ENCODE results near the gene IRF5.
"Not testable (repeated sequence)": the region's sequence is repeated elsewhere in the genome, so short reads cannot be mapped to it uniquely, and the experiment has no call there.

The IRF5 gene

DNA sequence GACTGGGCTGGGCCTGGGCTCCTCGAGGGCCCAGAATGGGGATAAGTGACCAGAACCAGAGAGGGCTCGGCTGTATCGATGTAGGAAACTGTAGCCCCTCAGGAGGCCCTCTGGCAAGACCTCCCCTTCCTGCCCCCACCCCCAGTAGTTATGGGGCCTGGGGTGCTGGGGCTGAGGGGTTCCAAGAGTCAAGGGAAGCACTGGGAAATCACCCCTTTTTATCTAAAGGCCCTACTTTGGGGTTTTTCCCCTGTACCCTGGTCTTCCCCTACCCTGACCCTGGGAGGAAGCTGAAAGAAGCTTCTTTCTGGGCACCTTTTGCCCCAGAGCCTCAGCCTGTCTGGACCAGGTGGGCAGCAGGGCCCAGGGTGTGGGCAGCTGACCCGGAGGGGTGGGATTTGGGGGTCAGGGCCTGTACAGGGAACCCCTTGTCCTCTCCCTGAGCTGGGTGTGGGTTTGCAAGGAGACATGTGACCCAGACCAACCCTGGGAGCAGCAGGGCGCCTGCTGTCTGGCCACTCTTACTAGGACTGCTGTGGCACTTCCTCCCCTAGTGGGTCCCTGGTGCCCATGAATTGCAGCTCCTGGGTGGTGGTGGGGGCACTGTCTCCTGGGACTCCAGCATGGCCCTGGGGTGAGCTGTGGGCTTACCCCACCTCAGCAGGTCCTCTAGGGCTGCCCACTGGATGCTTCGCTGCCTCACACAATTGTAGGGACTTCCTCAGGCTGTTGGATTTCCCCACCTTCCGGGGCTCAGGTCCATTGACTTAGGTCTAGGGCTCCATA lies 1.5 kb downstream of the IRF5 start:
- Histone ChIP-seq H3K9ac (ENCODE audit: low read depth, low read length) (no peak overlapping the region), H3K27me3 (ENCODE audit: control insufficient read depth, insufficient read depth, low read length) (peaks cover 52% of the 10 kb centered on the region), H3K4me3 (ENCODE audit: low read depth, low read length) (no peak overlapping the region), H3K4me1 (ENCODE audit: control insufficient read depth, insufficient read depth, low read length) (no peaks in the 10 kb centered on the region), H3K9me3 (ENCODE audit: control insufficient read depth, insufficient read depth, low read length) (no peaks in the 10 kb centered on the region), H3K36me3 (ENCODE audit: control insufficient read depth, insufficient read depth, low read length) (no peaks in the 10 kb centered on the region)

DNA sequence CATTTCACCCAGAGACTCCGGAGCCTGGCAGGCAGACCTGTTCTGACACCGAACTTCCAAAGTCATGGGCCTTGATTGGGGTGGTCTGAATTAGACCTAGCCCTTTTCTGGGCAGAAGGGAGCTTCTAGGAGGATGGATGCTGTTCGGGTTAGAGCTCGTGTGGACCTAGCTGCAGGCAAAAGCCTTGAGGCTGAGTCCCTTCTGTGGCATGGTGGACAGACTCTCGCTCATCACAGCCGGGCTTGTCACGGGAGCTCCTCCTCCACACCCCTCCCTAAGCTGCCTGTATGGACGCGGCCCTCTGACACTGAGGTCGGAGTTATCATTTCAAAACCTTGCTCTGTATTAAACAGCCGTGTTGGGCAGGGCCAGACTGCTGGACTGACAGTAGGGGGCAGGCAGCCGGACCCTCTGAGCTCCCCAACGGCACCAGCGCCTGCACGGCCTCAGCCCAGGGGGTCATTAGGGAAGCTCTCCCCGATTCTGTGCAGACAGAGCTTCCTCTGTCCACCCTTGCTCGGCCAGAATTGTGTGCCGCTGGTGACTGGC lies 2.2 kb downstream of the IRF5 start:
- Histone ChIP-seq H3K9me3 (ENCODE audit: control insufficient read depth, insufficient read depth, low read length) (no peaks in the 10 kb centered on the region), H3K4me3 (ENCODE audit: low read depth, low read length) (no peak overlapping the region), H3K27me3 (ENCODE audit: control insufficient read depth, insufficient read depth, low read length) (peaks cover 49% of the 10 kb centered on the region), H3K9ac (ENCODE audit: low read depth, low read length) (no peak overlapping the region), H3K4me1 (ENCODE audit: control insufficient read depth, insufficient read depth, low read length) (no peaks in the 10 kb centered on the region), H3K36me3 (ENCODE audit: control insufficient read depth, insufficient read depth, low read length) (no peaks in the 10 kb centered on the region)

DNA sequence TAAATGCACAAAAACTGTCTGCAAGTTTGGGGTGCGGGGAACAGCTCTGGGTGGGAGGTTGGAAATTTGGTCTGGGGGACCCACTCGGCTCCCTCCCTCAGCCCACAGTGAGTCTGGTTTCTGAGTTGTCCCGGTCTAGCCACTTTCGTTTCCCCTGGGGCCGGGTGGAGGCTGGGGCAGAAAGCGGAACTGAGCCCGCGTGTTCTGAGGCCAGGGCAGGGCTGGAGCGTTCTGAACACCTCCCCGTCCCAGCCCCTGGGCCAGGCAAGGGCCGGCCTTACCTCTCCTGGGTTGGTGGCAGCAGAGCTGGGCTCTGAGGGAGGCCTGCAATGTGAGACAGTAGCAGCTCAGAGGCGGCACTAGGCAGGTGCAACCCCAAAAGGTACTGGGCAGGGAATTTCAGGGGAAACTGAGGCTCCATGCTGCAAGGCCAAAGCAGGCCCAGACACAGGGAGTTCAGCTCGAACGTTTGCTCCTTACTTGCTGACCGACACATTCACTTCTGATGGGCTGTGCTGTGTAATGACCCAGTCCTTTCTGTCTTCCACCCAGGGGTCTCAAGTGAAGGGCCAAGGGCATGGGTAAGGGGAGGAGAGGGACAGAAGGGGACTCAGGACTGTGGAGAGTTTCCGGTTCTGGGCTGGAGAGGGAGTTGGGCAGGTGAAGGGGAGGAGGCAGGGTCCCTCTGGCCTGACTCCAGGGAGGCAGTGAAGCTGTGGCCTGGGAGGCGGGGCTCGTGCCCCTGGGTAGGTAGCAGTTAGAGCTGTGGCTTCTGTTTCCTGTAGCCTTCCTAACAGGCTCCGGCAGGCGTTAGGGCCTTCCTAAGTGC lies 3.0 kb downstream of the IRF5 start:
- Histone ChIP-seq H3K9me3 (ENCODE audit: control insufficient read depth, insufficient read depth, low read length) (no peaks in the 10 kb centered on the region), H3K27me3 (ENCODE audit: control insufficient read depth, insufficient read depth, low read length) (peaks cover 43% of the 10 kb centered on the region), H3K9ac (ENCODE audit: low read depth, low read length) (no peak overlapping the region), H3K4me3 (ENCODE audit: low read depth, low read length) (no peak overlapping the region), H3K4me1 (ENCODE audit: control insufficient read depth, insufficient read depth, low read length) (no peaks in the 10 kb centered on the region), H3K36me3 (ENCODE audit: control insufficient read depth, insufficient read depth, low read length) (no peaks in the 10 kb centered on the region)

DNA sequence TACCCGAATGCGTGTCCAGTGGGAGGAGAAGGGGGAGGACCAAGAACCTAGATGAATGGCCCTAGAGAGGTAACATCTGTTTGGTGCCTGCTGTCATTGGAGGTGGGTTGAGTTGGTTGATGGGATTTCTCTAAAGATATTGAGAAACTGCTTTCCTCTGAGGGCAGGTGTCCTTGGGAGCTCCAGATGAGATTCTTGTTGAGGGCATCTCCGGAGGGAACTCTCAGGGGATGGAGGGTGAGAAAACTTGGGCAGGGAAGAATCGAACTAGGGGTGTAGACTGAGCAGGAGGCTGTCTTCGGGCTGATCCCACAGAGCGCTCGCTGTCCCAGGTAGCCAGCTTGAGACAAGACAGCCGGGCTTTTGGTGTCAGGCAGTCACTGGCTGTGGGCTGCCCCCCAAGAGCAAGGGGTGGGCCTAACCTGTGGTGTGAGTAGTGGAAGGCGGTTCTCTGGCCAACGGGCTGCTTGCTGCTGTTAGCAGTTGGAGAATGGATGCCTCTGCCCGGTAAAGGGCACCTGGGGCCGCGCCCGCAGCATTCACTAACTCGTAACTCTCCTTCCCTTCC lies 3.7 kb downstream of the IRF5 start:
- Histone ChIP-seq H3K4me1 (ENCODE audit: control insufficient read depth, insufficient read depth, low read length) (no peaks in the 10 kb centered on the region), H3K36me3 (ENCODE audit: control insufficient read depth, insufficient read depth, low read length) (no peaks in the 10 kb centered on the region), H3K4me3 (ENCODE audit: low read depth, low read length) (no peak overlapping the region), H3K9me3 (ENCODE audit: control insufficient read depth, insufficient read depth, low read length) (no peaks in the 10 kb centered on the region), H3K9ac (ENCODE audit: low read depth, low read length) (no peak overlapping the region), H3K27me3 (ENCODE audit: control insufficient read depth, insufficient read depth, low read length) (peaks cover 39% of the 10 kb centered on the region)

DNA sequence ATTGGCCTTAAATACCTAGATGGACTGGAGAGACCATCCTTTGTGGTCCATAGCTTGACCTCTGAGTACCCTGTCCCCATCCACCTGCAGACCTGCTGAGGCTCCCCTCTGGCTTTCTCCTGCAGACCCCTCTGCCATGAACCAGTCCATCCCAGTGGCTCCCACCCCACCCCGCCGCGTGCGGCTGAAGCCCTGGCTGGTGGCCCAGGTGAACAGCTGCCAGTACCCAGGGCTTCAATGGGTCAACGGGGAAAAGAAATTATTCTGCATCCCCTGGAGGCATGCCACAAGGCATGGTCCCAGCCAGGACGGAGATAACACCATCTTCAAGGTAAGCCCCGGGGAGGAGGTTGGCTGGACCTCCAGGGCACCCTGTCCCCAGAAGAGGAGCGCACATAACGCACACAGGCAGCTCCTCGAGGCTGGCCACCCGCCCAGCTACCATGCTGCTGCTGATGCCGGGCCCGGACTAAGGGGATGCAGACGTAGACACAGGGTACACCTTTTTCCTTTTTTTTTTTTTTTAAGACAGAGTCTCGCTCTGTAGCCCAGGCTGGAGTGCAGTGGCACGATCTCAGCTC lies 4.3 kb downstream of the IRF5 start:
- no peaks in the 10 kb centered on the region for H3K36me3 ChIP-seq (ENCODE audit: control insufficient read depth, insufficient read depth, low read length)
- H3K9ac ChIP-seq (ENCODE audit: low read depth, low read length) = no peak overlapping the region
- H3K27me3 ChIP-seq (ENCODE audit: control insufficient read depth, insufficient read depth, low read length) = peaks cover 33% of the 10 kb centered on the region
- H3K4me1 ChIP-seq (ENCODE audit: control insufficient read depth, insufficient read depth, low read length) = no peaks in the 10 kb centered on the region
- no peak overlapping the region for H3K4me3 ChIP-seq (ENCODE audit: low read depth, low read length)
- no peaks in the 10 kb centered on the region for H3K9me3 ChIP-seq (ENCODE audit: control insufficient read depth, insufficient read depth, low read length)

DNA sequence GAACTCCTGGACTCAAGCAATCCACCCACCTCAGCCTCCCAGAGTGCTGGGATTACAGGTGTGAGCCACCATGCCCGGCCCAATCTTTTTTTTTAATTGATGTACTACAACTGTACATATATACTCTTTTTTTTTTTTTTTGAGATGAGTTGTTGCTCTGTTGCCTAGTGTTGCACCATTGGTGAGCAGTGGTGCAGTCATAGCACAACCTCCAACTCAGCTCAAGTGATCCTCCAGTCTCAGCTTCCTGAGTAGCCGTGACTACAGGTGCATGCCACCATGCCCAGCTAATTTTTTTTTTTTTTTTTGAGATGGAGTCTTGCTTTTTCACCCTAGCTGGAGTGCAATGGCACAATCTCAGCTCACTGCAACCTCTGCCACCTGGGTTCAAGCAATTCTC lies 5.5 kb downstream of the IRF5 start:
- H3K9ac ChIP-seq (ENCODE audit: low read depth, low read length); H3K4me1 ChIP-seq (ENCODE audit: control insufficient read depth, insufficient read depth, low read length); H3K36me3 ChIP-seq (ENCODE audit: control insufficient read depth, insufficient read depth, low read length); H3K4me3 ChIP-seq (ENCODE audit: low read depth, low read length); H3K9me3 ChIP-seq (ENCODE audit: control insufficient read depth, insufficient read depth, low read length): not testable (repeated sequence)
- H3K27me3 ChIP-seq (ENCODE audit: control insufficient read depth, insufficient read depth, low read length) = peaks cover 26% of the 10 kb centered on the region

DNA sequence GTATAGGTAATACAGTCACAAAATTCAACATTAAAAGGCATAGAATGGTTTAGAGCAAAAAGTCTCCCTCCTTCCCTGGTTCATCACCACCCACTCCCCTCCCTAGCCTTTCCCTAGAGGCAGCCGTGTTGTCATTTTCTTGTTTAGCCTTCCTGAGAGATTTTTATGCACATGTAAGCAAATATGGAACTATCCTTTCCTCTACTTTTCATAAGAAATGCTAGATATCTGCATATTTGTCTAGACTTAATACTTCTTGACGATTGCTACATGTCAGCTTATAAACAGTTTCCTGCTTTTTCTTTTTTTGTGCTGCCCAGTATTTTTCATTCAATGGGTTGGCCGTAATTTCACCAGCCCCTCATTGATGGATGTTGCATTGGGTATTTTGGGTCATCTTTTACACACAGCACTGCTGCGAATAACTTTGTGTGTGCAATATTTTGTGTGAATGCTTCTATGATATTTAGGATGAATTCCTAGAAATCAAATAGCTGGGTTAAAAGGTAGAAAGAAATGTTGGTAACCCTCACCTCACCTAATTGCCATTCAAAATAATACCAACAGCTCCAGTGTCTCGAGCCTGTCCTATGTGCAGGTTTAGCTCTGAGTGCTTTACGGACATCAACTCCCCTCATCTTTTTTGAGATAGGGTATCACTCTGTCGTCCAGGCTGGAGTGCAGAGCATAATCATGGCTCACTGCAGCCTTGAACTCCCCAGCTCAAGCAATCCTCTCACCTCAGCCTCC lies 6.9 kb downstream of the IRF5 start:
- Histone ChIP-seq H3K27me3 (ENCODE audit: control insufficient read depth, insufficient read depth, low read length) (peaks cover 14% of the 10 kb centered on the region), H3K4me3 (ENCODE audit: low read depth, low read length) (no peak overlapping the region), H3K9me3 (ENCODE audit: control insufficient read depth, insufficient read depth, low read length) (no peaks in the 10 kb centered on the region), H3K4me1 (ENCODE audit: control insufficient read depth, insufficient read depth, low read length) (no peaks in the 10 kb centered on the region), H3K9ac (ENCODE audit: low read depth, low read length) (no peak overlapping the region), H3K36me3 (ENCODE audit: control insufficient read depth, insufficient read depth, low read length) (no peaks in the 10 kb centered on the region)

DNA sequence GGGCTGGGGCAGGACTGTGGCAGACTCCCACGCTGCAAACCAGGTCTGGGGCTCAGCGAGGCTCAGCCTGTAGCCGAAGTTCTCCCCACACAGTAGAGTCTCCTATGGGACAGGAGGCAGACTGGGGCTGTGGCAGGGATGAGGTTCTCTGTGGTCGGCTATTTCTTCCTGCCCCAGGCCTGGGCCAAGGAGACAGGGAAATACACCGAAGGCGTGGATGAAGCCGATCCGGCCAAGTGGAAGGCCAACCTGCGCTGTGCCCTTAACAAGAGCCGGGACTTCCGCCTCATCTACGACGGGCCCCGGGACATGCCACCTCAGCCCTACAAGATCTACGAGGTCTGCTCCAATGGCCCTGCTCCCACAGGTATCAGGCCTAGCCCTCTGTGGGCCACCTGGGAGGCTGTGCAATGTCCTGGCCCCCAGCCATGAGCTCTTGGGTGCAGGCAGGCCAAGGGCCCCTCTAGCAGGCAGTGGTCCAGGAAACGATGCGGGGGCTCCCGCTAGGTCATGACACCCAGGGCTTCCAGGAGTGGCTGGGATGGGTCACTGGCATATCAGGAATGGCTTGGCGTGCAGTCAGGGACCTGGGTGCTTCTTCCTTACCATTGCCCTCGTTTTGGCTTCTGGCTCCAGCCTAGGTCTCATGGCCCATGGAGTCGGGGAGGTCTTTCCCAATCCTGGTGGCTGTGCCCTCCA lies 8.1 kb downstream of the IRF5 start:
- no peak overlapping the region for H3K9ac ChIP-seq (ENCODE audit: low read depth, low read length)
- no peaks in the 10 kb centered on the region for H3K9me3 ChIP-seq (ENCODE audit: control insufficient read depth, insufficient read depth, low read length)
- H3K36me3 ChIP-seq (ENCODE audit: control insufficient read depth, insufficient read depth, low read length) = no peaks in the 10 kb centered on the region
- H3K4me1 ChIP-seq (ENCODE audit: control insufficient read depth, insufficient read depth, low read length) = no peaks in the 10 kb centered on the region
- no peak overlapping the region for H3K4me3 ChIP-seq (ENCODE audit: low read depth, low read length)
- H3K27me3 ChIP-seq (ENCODE audit: control insufficient read depth, insufficient read depth, low read length) = peaks cover 5% of the 10 kb centered on the region

DNA sequence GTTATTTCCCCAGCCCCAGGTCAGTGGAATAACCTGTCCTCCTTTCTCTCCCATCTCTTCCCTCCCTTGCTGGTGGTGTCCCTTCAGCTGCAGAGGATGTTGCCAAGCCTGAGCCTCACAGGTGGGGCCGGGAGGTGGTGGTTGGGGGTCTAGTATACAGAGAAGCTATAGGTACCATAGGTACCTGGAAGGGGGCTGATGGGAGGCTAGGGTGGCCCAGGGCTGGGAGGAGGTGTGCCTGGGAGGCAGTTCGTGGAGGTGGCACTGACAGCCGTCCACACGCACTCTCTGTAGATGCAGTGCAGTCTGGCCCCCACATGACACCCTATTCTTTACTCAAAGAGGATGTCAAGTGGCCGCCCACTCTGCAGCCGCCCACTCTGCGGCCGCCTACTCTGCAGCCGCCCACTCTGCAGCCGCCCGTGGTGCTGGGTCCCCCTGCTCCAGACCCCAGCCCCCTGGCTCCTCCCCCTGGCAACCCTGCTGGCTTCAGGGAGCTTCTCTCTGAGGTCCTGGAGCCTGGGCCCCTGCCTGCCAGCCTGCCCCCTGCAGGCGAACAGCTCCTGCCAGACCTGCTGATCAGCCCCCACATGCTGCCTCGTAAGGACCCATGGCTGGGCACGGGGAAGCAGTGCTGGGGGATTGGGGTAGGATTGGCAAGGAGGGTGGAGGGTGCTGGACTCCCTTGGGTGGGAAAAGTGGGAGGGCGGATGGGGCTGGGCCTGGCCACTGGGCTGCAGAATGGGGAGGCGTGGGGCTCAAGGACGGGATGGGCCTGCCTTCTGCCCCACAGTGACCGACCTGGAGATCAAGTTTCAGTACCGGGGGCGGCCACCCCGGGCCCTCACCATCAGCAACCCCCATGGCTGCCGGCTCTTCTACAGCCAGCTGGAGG lies 9.5 kb downstream of the IRF5 start:
- H3K9me3 ChIP-seq (ENCODE audit: control insufficient read depth, insufficient read depth, low read length) = no peaks in the 10 kb centered on the region
- no peaks in the 10 kb centered on the region for H3K4me1 ChIP-seq (ENCODE audit: control insufficient read depth, insufficient read depth, low read length)
- H3K4me3 ChIP-seq (ENCODE audit: low read depth, low read length) = no peak overlapping the region
- no peaks in the 10 kb centered on the region for H3K27me3 ChIP-seq (ENCODE audit: control insufficient read depth, insufficient read depth, low read length)
- no peaks in the 10 kb centered on the region for H3K36me3 ChIP-seq (ENCODE audit: control insufficient read depth, insufficient read depth, low read length)
- H3K9ac ChIP-seq (ENCODE audit: low read depth, low read length) = no peak overlapping the region

DNA sequence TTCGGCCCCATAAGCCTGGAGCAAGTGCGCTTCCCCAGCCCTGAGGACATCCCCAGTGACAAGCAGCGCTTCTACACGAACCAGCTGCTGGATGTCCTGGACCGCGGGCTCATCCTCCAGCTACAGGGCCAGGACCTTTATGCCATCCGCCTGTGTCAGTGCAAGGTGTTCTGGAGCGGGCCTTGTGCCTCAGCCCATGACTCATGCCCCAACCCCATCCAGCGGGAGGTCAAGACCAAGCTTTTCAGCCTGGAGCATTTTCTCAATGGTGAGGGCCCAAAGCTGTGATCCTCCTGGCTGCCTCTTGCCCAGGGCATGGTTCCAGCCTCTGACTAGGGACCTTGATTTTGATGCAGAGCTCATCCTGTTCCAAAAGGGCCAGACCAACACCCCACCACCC lies 10.1 kb downstream of the IRF5 start:
- no peak overlapping the region for H3K9ac ChIP-seq (ENCODE audit: low read depth, low read length)
- H3K36me3 ChIP-seq (ENCODE audit: control insufficient read depth, insufficient read depth, low read length) = no peaks in the 10 kb centered on the region
- H3K27me3 ChIP-seq (ENCODE audit: control insufficient read depth, insufficient read depth, low read length) = no peaks in the 10 kb centered on the region
- H3K4me1 ChIP-seq (ENCODE audit: control insufficient read depth, insufficient read depth, low read length) = no peaks in the 10 kb centered on the region
- H3K9me3 ChIP-seq (ENCODE audit: control insufficient read depth, insufficient read depth, low read length) = no peaks in the 10 kb centered on the region
- H3K4me3 ChIP-seq (ENCODE audit: low read depth, low read length) = no peak overlapping the region
